ENCODE measurements around the gene ZNF660.
A peak's percentile ranks its signal among the peaks of the same experiment; 100 is the strongest.
"Not testable (repeated sequence)": the region's sequence is repeated elsewhere in the genome, so short reads cannot be mapped to it uniquely, and the experiment has no call there.

Gene ZNF660

GRCh38 chr3:44568561-44568960 is 16.2 kb upstream of the ZNF660 start:
- Histone ChIP-seq H3K9ac (no peak overlapping the region), H3K4me3 (no peak overlapping the region), H3K36me3 (peaks cover 0 to 43% (median 18%) of the 10 kb centered on the region in 11 experiments; a peak in 14 of 22 replicates), H3K27me3 (no peaks in the 10 kb centered on the region), H4K20me1 (no peaks in the 10 kb centered on the region), H3K9me3 (replicated peaks in 1 of 11) (peaks cover 63 to 98% (median 72%) of the 10 kb centered on the region in 11 experiments), H3K4me2 (no peak overlapping the region), H3K27ac (no peak overlapping the region), H3K4me1 (no peaks in the 10 kb centered on the region)
- TF ChIP-seq Cebpa-rat (IDR thresholded peaks at IDR 0.05) = no peak

DNA sequence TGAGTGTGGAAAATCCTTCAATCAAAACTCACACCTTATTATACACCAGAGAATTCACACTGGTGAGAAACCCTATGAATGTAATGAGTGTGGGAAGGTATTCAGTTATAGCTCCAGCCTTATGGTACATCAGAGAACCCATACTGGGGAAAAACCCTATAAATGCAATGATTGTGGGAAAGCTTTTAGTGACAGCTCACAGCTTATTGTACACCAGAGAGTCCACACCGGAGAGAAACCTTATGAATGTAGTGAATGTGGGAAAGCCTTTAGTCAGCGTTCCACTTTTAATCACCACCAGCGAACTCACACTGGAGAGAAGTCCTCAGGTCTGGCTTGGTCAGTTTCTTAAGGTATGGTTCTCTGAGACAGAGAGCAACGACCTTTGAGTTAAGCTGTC is 13.7 kb upstream of the ZNF660 start:
- Histone ChIP-seq H3K27me3 (no peaks in the 10 kb centered on the region), H3K9me3 (replicated peaks in 1 of 11) (peaks cover 54 to 98% (median 66%) of the 10 kb centered on the region in 11 experiments), H4K20me1 (no peaks in the 10 kb centered on the region), H3K4me1 (no peaks in the 10 kb centered on the region), H3K36me3 (peaks cover 0 to 35% (median 18%) of the 10 kb centered on the region in 11 experiments; a peak in 14 of 22 replicates), H3K4me3 (no peak overlapping the region; a peak in 1 of 20 replicates), H3K4me2 (no peak overlapping the region), H3K27ac (no peak overlapping the region), H3K9ac (no peak overlapping the region)
- TF ChIP-seq Cebpa-rat (IDR thresholded peaks at IDR 0.05) = no peak

- no peak overlapping the region for H3K4me2 ChIP-seq
- H3K9me3 ChIP-seq (replicated peaks in 1 of 11) = peaks cover 41 to 98% (median 57%) of the 10 kb centered on the region in 11 experiments
- H3K9ac ChIP-seq = no peak overlapping the region
- no peaks in the 10 kb centered on the region; a peak in 1 of 20 replicates for H3K4me1 ChIP-seq
- no peak for TF ChIP-seq Cebpa-rat (IDR thresholded peaks at IDR 0.05)
- no peaks in the 10 kb centered on the region for H3K27me3 ChIP-seq
- H4K20me1 ChIP-seq = no peaks in the 10 kb centered on the region
- no peak overlapping the region for H3K27ac ChIP-seq
- peaks cover 0 to 7% (median 0%) of the 10 kb centered on the region in 11 experiments; a peak in 2 of 22 replicates for H3K36me3 ChIP-seq
- no peak overlapping the region for H3K4me3 ChIP-seq
Measured at GRCh38 chr3:44576613-44577012, 8.2 kb upstream of the ZNF660 start.

DNA sequence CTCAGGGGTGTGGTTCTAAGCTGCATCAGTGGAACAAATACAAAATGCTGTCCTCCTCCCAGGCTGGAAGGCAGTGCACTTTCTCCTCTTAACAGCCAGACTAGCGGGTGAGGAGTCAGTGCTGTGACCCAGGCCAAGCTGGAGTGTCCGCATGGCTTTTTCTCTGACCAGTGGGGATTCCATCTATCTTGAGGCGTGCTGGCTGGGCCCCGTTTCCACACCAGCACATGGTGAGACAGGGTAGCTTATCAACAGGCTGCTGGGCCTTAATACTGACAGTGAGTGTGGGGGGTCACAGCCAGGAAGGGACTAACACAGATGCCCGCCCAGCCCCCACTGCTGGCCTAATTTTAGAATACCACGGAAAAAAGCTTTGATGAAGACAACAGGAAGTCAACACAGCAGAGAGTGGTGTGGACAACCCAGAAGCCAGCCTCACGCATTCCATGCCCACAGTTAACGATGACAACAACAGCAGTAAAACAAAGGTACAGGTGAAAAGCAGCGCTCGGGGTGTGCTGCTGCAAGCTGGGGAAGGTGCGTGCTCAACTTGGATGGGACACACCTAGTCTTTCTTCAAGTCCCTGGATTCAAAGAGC is 7.3 kb upstream of the ZNF660 start:
- H3K4me3 ChIP-seq, H3K27ac ChIP-seq, H3K27me3 ChIP-seq, H3K36me3 ChIP-seq, H3K4me1 ChIP-seq, H3K4me2 ChIP-seq, H4K20me1 ChIP-seq, H3K9ac ChIP-seq: not testable (repeated sequence)
- peaks cover 37 to 98% (median 55%) of the 10 kb centered on the region in 11 experiments for H3K9me3 ChIP-seq (replicated peaks in 1 of 11)

DNA sequence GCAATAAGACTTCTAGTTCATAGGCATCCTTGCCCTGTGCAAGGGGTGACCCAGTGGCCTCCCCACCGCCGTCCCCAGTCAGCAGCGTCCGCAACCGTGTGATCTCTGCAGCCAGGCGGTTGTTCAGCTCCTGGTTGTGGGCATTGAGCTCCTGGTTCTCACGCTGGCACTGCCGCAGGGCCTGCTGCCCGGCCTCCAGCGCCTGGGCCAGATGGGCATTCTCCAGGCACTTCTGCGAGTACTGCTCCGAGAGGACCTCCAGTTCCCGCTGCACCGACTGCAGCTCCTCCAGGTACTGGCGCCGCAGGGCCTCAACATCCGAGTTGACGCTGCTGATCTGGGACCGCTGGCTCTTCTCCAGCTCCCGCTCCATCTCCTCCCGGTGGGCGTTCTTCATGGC is 6.4 kb upstream of the ZNF660 start:
- not testable (repeated sequence) for H3K4me2 ChIP-seq, H3K9ac ChIP-seq, H3K27me3 ChIP-seq, H3K27ac ChIP-seq, H3K36me3 ChIP-seq, H3K4me1 ChIP-seq, H4K20me1 ChIP-seq, H3K4me3 ChIP-seq
- peaks cover 29 to 96% (median 46%) of the 10 kb centered on the region in 11 experiments; a peak in 20 of 22 replicates for H3K9me3 ChIP-seq (replicated peaks in 1 of 11)

DNA sequence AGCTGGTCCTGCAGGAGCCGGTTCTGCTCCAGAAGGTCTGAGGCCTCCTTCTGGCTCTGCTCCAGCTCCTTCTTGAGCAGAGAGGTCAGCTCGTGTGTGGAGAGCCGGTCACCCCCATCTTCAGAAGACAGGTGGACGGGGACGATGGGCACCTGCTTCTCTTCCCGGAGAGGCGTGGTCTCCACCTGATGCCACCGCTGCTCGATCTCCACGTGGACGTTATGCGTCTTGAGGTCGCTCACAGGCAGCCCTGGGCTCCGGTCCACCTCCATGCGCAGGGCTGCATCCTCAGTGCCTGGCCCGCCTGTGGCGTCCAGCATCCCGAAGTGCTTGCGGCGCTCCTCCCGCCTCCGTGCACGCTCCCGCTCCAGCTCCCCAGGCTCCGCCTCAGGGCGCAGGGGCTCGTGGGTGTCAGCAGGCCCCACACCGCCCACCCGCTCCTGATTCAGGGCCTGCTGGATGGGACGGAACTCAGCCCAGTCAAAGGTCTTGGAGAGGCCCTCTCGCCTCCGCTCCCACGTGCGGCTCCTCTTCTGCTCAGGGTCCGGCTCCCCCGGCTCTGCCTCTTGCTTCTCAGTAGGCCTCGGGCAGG is 5.7 kb upstream of the ZNF660 start:
- H3K9me3 ChIP-seq (replicated peaks in 1 of 11) = peaks cover 24 to 96% (median 39%) of the 10 kb centered on the region in 11 experiments; a peak in 19 of 22 replicates
- not testable (repeated sequence) for H3K4me1 ChIP-seq, H3K9ac ChIP-seq, H3K27ac ChIP-seq, H3K36me3 ChIP-seq, H3K27me3 ChIP-seq, H4K20me1 ChIP-seq, H3K4me3 ChIP-seq, H3K4me2 ChIP-seq

DNA sequence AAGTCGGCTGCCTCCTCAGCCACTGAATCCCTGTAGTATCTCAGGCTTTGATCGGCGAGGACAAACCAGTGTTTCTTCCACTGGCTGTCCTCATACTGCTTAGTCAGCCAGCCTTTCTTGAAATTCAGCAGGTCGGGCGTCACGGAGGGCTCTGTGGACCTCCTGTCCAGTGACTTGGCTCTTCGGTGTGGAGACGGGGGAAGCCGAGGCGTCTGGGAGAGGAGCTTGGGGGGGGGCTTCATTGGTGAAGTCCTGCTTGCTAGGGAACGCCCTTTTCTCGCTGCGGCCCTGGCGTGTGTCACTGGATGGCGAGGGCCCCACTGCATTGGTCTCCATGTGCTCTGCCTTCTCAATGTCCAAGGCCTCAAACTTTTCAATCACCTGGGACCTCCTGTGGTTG is 5.0 kb upstream of the ZNF660 start:
- peaks cover 28 to 96% (median 41%) of the 10 kb centered on the region in 11 experiments; a peak in 20 of 22 replicates for H3K9me3 ChIP-seq (replicated peaks in 1 of 11)
- H3K27me3 ChIP-seq = peaks cover 4 to 15% (median 10%) of the 10 kb centered on the region in 11 experiments
- not testable (repeated sequence) for H3K27ac ChIP-seq, H4K20me1 ChIP-seq, H3K4me3 ChIP-seq, H3K36me3 ChIP-seq, H3K4me1 ChIP-seq, H3K4me2 ChIP-seq, H3K9ac ChIP-seq

DNA sequence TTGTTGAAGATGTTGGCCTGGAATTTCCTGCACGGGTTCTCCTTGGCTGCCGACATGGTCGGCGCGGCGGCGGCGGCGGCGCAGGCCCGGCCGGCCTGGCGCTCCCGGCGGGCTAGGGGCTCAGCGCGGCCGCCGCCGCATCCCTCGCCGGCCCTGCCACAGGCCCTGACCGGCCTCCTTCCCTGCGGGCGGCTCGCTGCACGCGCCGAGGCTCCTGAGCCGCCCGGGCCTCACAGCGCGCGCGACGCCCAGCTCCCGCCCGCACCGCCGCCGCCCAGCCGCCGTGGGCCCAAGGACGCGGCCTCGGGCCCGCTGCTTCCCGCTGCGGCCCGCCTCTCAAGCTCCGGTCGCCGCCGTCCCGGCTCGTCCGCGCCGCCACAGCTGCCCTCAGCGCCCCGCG is 3.8 kb upstream of the ZNF660 start:
- not testable (repeated sequence) for H3K4me1 ChIP-seq, H4K20me1 ChIP-seq, H3K36me3 ChIP-seq, H3K4me2 ChIP-seq, H3K27ac ChIP-seq
- Histone ChIP-seq H3K9ac (peak overlapping the region in 3 of 11 experiments; percentile 46 to 52 (median 46); a peak in 3 of 22 replicates), H3K27me3 (peaks cover 9 to 27% (median 23%) of the 10 kb centered on the region in 11 experiments), H3K4me3 (peak overlapping the region in 7 of 10 experiments; percentile 36 to 54 (median 43); a peak in 4 of 20 replicates), H3K9me3 (replicated peaks in 1 of 11) (peaks cover 33 to 89% (median 52%) of the 10 kb centered on the region in 11 experiments; a peak in 20 of 22 replicates)

DNA sequence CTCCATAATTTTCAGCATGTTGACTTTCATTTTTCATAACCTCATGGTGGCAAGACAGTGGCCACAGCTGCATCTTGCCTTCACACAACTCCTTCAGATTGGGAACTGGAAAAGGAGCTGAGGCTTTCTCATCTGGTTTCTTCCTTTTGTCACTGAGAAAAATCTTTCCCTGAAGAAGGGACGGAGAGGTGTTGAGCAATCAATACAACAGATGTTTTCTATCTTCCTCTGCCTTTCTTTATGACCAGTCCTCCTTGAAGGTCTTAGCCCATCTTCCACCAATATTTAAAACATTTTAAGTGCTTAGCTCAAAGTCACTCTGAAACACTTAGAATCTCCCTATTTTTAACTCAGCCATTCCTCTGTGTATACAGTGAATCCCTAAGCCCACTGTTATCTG is 11.9 kb downstream of the ZNF660 start:
- Histone ChIP-seq H3K4me3 (no peak overlapping the region), H3K27ac (no peak overlapping the region), H4K20me1 (no peaks in the 10 kb centered on the region), H3K9ac (no peak overlapping the region), H3K27me3 (no peaks in the 10 kb centered on the region), H3K4me2 (no peak overlapping the region), H3K9me3 (replicated peaks in 1 of 11) (peaks cover 38 to 55% (median 42%) of the 10 kb centered on the region in 11 experiments), H3K4me1 (no peaks in the 10 kb centered on the region), H3K36me3 (peaks cover 0 to 14% (median 3%) of the 10 kb centered on the region in 11 experiments; a peak in 4 of 22 replicates)
- no peak for TF ChIP-seq Cebpa-rat (IDR thresholded peaks at IDR 0.05)

GRCh38 chr3:44601749-44602148 is 17.0 kb downstream of the ZNF660 start:
- Histone ChIP-seq H3K4me3 (no peak overlapping the region), H4K20me1 (no peaks in the 10 kb centered on the region), H3K4me1 (no peaks in the 10 kb centered on the region), H3K9me3 (replicated peaks in 1 of 11) (peaks cover 0 to 9% (median 0%) of the 10 kb centered on the region in 11 experiments; a peak in 3 of 22 replicates), H3K27ac (no peak overlapping the region), H3K4me2 (no peak overlapping the region), H3K27me3 (no peaks in the 10 kb centered on the region), H3K9ac (no peak overlapping the region), H3K36me3 (no peaks in the 10 kb centered on the region)
- TF ChIP-seq Cebpa-rat (IDR thresholded peaks at IDR 0.05) = no peak
